K562 (cell line): ENCODE data around the gene SLC25A21. TPM values are rescaled to one million over a fixed set of nuclear protein-coding genes. Genes with fewer than 3 reads are reported as not detected.

ENCODE experiments used
- ATAC-seq: fragments of 200-7000 bp; cut with Tn5 transposase; 3 replicates; pipeline ENCODE4 v1.9.1; 2020; ENCODE audit warnings: moderate library complexity
- BruUV-seq: library from RNA; stranded (reverse); fragments of 400-500 nt; replicated peaks from 2 replicates; lab custom pipeline; 2021; lab: Mats Ljungman, UMichigan
- CTCF ChIA-PET: fragments of 300-600 bp; formaldehyde crosslinking; extraction: SDS; loops from one replicate; lab custom pipeline; 2021; ENCODE audit warnings: low intra/inter-chr PET ratio; lab: Yijun Ruan, JAX
- POLR2A ChIA-PET: fragments of 300-600, 350-650 bp; sonication (Branson Sonifier 250); formaldehyde crosslinking; extraction: SDS; loops from one replicate; lab custom pipeline; 2021; ENCODE audit warnings: antibody characterized with exemption, inconsistent platforms; lab: Yijun Ruan, JAX
- DNase-seq, 4 experiments: peaks; one replicate each; pipeline versions ENCODE4 v3.0.0 to v3.0.0-alpha.2; 2011 to 2018; ENCODE audit warnings: low spot score in 3 of 4, mixed read lengths in 3 of 4; ENCODE audit errors: extremely low read depth in 1 of 4
- FAIRE-seq: peaks from 2 replicates; lab custom pipeline; 2011; peaks lifted over from hg19 to GRCh38; lab: Jason Lieb, UNC
- H2AFZ ChIP-seq: 2 replicates; pipeline ENCODE4 v1.6.0; 2011; ENCODE audit warnings: low read depth, low read length, control low read depth, inconsistent platforms
- H3K27ac ChIP-seq: fragments of 200-600 bp; 3 replicates; pipeline ENCODE4 v1.8.0; 2011; ENCODE audit warnings: low read depth, mild to moderate bottlenecking, control low read depth, inconsistent platforms, low read length, moderate library complexity, mixed read lengths; ENCODE audit errors: extremely low read depth
- H3K27me3 ChIP-seq, 2 experiments: fragments of 300-600 bp in 1 of 2; 2 replicates in 1 of 2; 3 replicates in 1 of 2; pipeline versions ENCODE4 v1.6.0 to v1.8.0; 2011; ENCODE audit warnings: inconsistent platforms in 2 of 2, low read length in 2 of 2, mild to moderate bottlenecking in 1 of 2, mixed read lengths in 1 of 2, moderate library complexity in 1 of 2; ENCODE audit not compliant: control insufficient read depth in 2 of 2, insufficient read depth in 2 of 2
- H3K36me3 ChIP-seq: fragments of 300-600 bp; 3 replicates; pipeline ENCODE4 v1.8.0; 2011; ENCODE audit warnings: mild to moderate bottlenecking, low read length, inconsistent platforms; ENCODE audit not compliant: control insufficient read depth, insufficient read depth
- H3K4me1 ChIP-seq, 2 experiments: fragments of 200-600 bp in 1 of 2; replicated peaks in 1 of 2; 2 replicates in 1 of 2; 3 replicates in 1 of 2; pipeline versions ENCODE4 v1.5.1 to v1.8.0; 2011; ENCODE audit warnings: inconsistent platforms in 2 of 2, low read length in 2 of 2, mild to moderate bottlenecking in 1 of 2, mixed read lengths in 1 of 2, moderate library complexity in 1 of 2; ENCODE audit not compliant: control insufficient read depth in 2 of 2, insufficient read depth in 2 of 2
- H3K4me2 ChIP-seq: 2 replicates; pipeline ENCODE4 v1.6.1; 2011; ENCODE audit warnings: low read length, control low read depth, inconsistent platforms, mixed read lengths; ENCODE audit not compliant: insufficient read depth
- H3K4me3 ChIP-seq: fragments of 200-600 bp; sonication (generic), shearing (Covaris generic); 2 replicates; pipeline ENCODE4 v1.5.1; 2016; ENCODE audit warnings: control low read depth, inconsistent platforms
- H3K79me2 ChIP-seq: fragments of 200-600 bp; 3 replicates; pipeline ENCODE4 v1.8.0; 2011; ENCODE audit warnings: low read length, inconsistent platforms; ENCODE audit not compliant: control insufficient read depth, insufficient read depth
- H3K9ac ChIP-seq, 2 experiments: 2 replicates each; pipeline versions ENCODE4 v1.6.0 to v1.6.1; 2011; ENCODE audit warnings: low read depth in 2 of 2, low read length in 2 of 2, control low read depth in 1 of 2, inconsistent platforms in 1 of 2, mild to moderate bottlenecking in 1 of 2, mixed read lengths in 1 of 2; ENCODE audit not compliant: insufficient read depth in 1 of 2
- H3K9me1 ChIP-seq: one replicate; pipeline ENCODE4 v1.6.0; 2011; ENCODE audit warnings: inconsistent platforms, mild to moderate bottlenecking, low read length, moderate library complexity; ENCODE audit not compliant: control insufficient read depth, insufficient read depth
- H3K9me3 ChIP-seq: replicated peaks from 2 replicates; pipeline ENCODE4 v1.5.1; 2011; ENCODE audit warnings: low read depth, low read length, inconsistent platforms; ENCODE audit not compliant: control insufficient read depth, insufficient read depth
- H4K20me1 ChIP-seq: replicated peaks from 2 replicates; pipeline ENCODE4 v1.6.1; 2011; ENCODE audit warnings: low read length, inconsistent platforms, mixed read lengths; ENCODE audit not compliant: control insufficient read depth, insufficient read depth
- BCLAF1 ChIP-seq, 2 experiments: fragments of 450-650 bp in 1 of 2; IDR thresholded peaks; 2 replicates each; pipeline ENCODE4 v1.6.1; 2011 to 2017; ENCODE audit warnings: low read depth in 2 of 2, antibody characterized with exemption in 1 of 2, borderline replicate concordance in 1 of 2, low read length in 1 of 2, mild to moderate bottlenecking in 1 of 2, mixed read lengths in 1 of 2; ENCODE audit not compliant: control insufficient read depth in 1 of 2
- CBFA2T2 ChIP-seq: fragments of 450-650 bp; conservative IDR thresholded peaks from 2 replicates; pipeline ENCODE4 v1.6.1; 2017; ENCODE audit warnings: mild to moderate bottlenecking
- CSDE1 ChIP-seq, 2 experiments: fragments of 450-650 bp; IDR thresholded peaks; 2 replicates each; pipeline ENCODE4 v1.6.1; 2016; ENCODE audit warnings: mild to moderate bottlenecking in 1 of 2
- HOXB6 ChIP-seq: fragments of 250-450 bp; sonication (Bioruptor Pico); IDR thresholded peaks from 2 replicates; pipeline ENCODE4 v1.5.1; 2022; ENCODE audit warnings: mild to moderate bottlenecking, borderline replicate concordance
- L3MBTL2 ChIP-seq: fragments of 450-650 bp; IDR thresholded peaks from 2 replicates; pipeline ENCODE4 v1.6.1; 2016; ENCODE audit warnings: mild to moderate bottlenecking, moderate library complexity
- NRF1 ChIP-seq, 2 experiments: fragments of 450-650 bp; IDR thresholded peaks in 1 of 2; conservative IDR thresholded peaks in 1 of 2; 2 replicates each; pipeline ENCODE4 v1.6.1; 2014; ENCODE audit warnings: mild to moderate bottlenecking in 2 of 2
- PHTF2 ChIP-seq: fragments of 250-450 bp; sonication (Bioruptor Pico); IDR thresholded peaks from 2 replicates; pipeline ENCODE4 v1.5.0; 2021; ENCODE audit warnings: mild to moderate bottlenecking
- RCOR1 ChIP-seq, 2 experiments: IDR thresholded peaks; 2 replicates each; pipeline ENCODE4 v1.6.1; 2012; ENCODE audit warnings: low read depth in 2 of 2, low read length in 2 of 2, borderline replicate concordance in 1 of 2, improper control_type of control experiment in 1 of 2
- WGBS: fragments of 100-300 bp; shearing (Covaris generic); methylation state at CpG from one replicate; pipeline ENCODE4 v1.1.6; 2016; ENCODE audit warnings: low coverage, mixed read lengths; ENCODE audit not compliant: insufficient coverage; ENCODE audit errors: missing lambda C conversion rate; 5-methylcytosine and 5-hydroxymethylcytosine counted together
- in situ Hi-C: fragments of 300-500 bp; cut with MboI; formaldehyde crosslinking; loops from 4 replicates; pipeline ENCODE4 v1.15.0; 2018; ENCODE audit warnings: inconsistent platforms, mixed read lengths
- intact Hi-C: fragments of 100-400 bp; cut with micrococcal nuclease; formaldehyde crosslinking; loops from 2 replicates; pipeline ENCODE4 v1.14.2; 2022
- polyA plus RNA-seq, 8 experiments: library from polyadenylated mRNA; depleted of rRNA in 4 of 8; stranded (reverse) in 5 of 8; unstranded in 3 of 8; fragments of >200 nt; fragmentation: Nextera tagmentation in 2 of 8; fragmentation: Illumina TruSeq in 1 of 8; extraction: Ambion mirVana in 2 of 8; extraction: Trizol in 1 of 8; gene quantifications; 2 replicates each; pipeline versions ENCODE4 v1.2.1 to v1.2.3, GENCODE V29; 2011 to 2014; ENCODE audit warnings: inconsistent platforms in 1 of 8, missing spikeins in 1 of 8
- total RNA-seq, 7 experiments: library from RNA; depleted of rRNA in 6 of 7; stranded (reverse); fragments of >200 nt in 6 of 7; fragmentation: Illumina TruSeq in 2 of 7; extraction: Trizol in 2 of 7; gene quantifications; 2 replicates each; pipeline versions ENCODE4 v1.2.1 to v1.2.3, GENCODE V29; 2011 to 2021; ENCODE audit warnings: low replicate concordance in 1 of 7

The SLC25A21 gene
- total and polyA plus RNA-seq, 9 of the 15 experiments (the other 6 are each of a cell fraction or from before 2014, with no cell fraction given) = 15.2 to 46.7 (median 28.7) TPM

GRCh38 chr14:36662543-36663403 lies 509.6 kb downstream of the SLC25A21 start:
- 71% methylated on average over 33 of the region's 71 CpGs for WGBS
- DNase-seq (peak; percentile 12 to 27 (median 16)), FAIRE-seq (no peak), ATAC-seq (peak; percentile 24)
- in situ Hi-C loops = no loop called here
- BruUV-seq = TSS peak; percentile 39
- peaks cover 13% of the 10 kb centered on the region for H3K36me3 ChIP-seq
- peak overlapping the region; percentile 73 for H3K4me3 ChIP-seq
- no peaks in the 10 kb centered on the region for H3K9me1 ChIP-seq
- intact Hi-C loops = loop anchor here (10.0 kb wide), 1 partner anchor 102 kb away; no protein-coding TSS in a partner anchor
- POLR2A ChIA-PET = no interaction called here
- H3K27me3 ChIP-seq = no peaks in the 10 kb centered on the region
- H4K20me1 ChIP-seq = no peaks in the 10 kb centered on the region
- peaks cover 6% of the 10 kb centered on the region; the same call in 2 of the 3 replicates for H3K79me2 ChIP-seq
- H3K27ac ChIP-seq = peak overlapping the region; percentile 71
- no peaks in the 10 kb centered on the region; the same call in 1 of the 2 replicates for H3K9me3 ChIP-seq
- peak overlapping the region; percentile 95 for H2AFZ ChIP-seq
- H3K4me1 ChIP-seq = peaks cover 0 to 21% of the 10 kb centered on the region in 2 experiments; a peak in 2 of 5 replicates
- peak overlapping the region; percentile 87 for H3K4me2 ChIP-seq
- CTCF ChIA-PET = no interaction called here
- H3K9ac ChIP-seq = peak overlapping the region; percentile 59 to 90
- TF ChIP-seq PHTF2 (CRISPR knock-in tag) = no peak
- TF ChIP-seq HOXB6 = no peak
- TF ChIP-seq NRF1 (conservative IDR thresholded peaks at IDR 0.05 in 1 of 2, IDR thresholded peaks at IDR 0.05 in 1 of 2) = no peak
- no peak for TF ChIP-seq RCOR1 (IDR thresholded peaks at IDR 0.05; ENCODE audit: borderline replicate concordance in 1 of 2, low read depth in 2 of 2, low read length in 2 of 2)
- TF ChIP-seq L3MBTL2 = peak; percentile 11; the same call in 1 of the 2 replicates
- TF ChIP-seq CBFA2T2 = no peak
- TF ChIP-seq BCLAF1 (IDR thresholded peaks at IDR 0.05; ENCODE audit: borderline replicate concordance in 1 of 2, control insufficient read depth in 1 of 2, low read depth in 2 of 2, low read length in 1 of 2) = no peak
- TF ChIP-seq CSDE1 (IDR thresholded peaks at IDR 0.05) = no peak
